AG09309 (cell line): ENCODE results near the gene RYK.

Experiments
- DNase-seq: peaks from one replicate; pipeline ENCODE4 v3.0.0-alpha.2; 2010; ENCODE audit warnings: low read depth
- H3K4me3 ChIP-seq: 2 replicates; pipeline ENCODE4 v1.5.1; 2011; ENCODE audit warnings: mild to moderate bottlenecking, low read depth, low read length, moderate library complexity; ENCODE audit not compliant: control insufficient read depth
- TF ChIP-seq, protein P1 (sequence below): IDR thresholded peaks from 2 replicates; pipeline ENCODE4 v1.5.1; 2011; ENCODE audit warnings: mild to moderate bottlenecking, low read depth, low read length, inconsistent platforms; ENCODE audit not compliant: insufficient read depth, control insufficient read depth; ENCODE audit errors: missing control alignments

The RYK gene

GRCh38 chr3:134222835-134223234 lies 27.8 kb downstream of the RYK start:
- TF ChIP-seq, protein P1, sequence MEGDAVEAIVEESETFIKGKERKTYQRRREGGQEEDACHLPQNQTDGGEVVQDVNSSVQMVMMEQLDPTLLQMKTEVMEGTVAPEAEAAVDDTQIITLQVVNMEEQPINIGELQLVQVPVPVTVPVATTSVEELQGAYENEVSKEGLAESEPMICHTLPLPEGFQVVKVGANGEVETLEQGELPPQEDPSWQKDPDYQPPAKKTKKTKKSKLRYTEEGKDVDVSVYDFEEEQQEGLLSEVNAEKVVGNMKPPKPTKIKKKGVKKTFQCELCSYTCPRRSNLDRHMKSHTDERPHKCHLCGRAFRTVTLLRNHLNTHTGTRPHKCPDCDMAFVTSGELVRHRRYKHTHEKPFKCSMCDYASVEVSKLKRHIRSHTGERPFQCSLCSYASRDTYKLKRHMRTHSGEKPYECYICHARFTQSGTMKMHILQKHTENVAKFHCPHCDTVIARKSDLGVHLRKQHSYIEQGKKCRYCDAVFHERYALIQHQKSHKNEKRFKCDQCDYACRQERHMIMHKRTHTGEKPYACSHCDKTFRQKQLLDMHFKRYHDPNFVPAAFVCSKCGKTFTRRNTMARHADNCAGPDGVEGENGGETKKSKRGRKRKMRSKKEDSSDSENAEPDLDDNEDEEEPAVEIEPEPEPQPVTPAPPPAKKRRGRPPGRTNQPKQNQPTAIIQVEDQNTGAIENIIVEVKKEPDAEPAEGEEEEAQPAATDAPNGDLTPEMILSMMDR, result no peak
- no peak for DNase-seq
- H3K4me3 ChIP-seq, result no peak overlapping the region

- no peak for DNase-seq
- TF ChIP-seq, protein P1, result no peak
- no peak overlapping the region for H3K4me3 ChIP-seq
These were observed 33.8 kb downstream of the RYK start for GRCh38 chr3:134216851-134217250.

GRCh38 chr3:134216191-134216764 lies 34.4 kb downstream of the RYK start:
- DNase-seq, result no peak
- H3K4me3 ChIP-seq, result no peak overlapping the region
- TF ChIP-seq, protein P1, result no peak

GRCh38 chr3:134214239-134214638 lies 36.4 kb downstream of the RYK start:
- TF ChIP-seq, protein P1, result no peak
- DNase-seq, result no peak
- no peak overlapping the region for H3K4me3 ChIP-seq

GRCh38 chr3:134212967-134213665 lies 37.5 kb downstream of the RYK start:
- no peak for DNase-seq
- no peak overlapping the region for H3K4me3 ChIP-seq
- TF ChIP-seq, protein P1, result peak; percentile 97

GRCh38 chr3:134211797-134212196 lies 38.9 kb downstream of the RYK start:
- H3K4me3 ChIP-seq, result no peak overlapping the region
- TF ChIP-seq, protein P1, result peak; percentile 71
- no peak for DNase-seq

DNA sequence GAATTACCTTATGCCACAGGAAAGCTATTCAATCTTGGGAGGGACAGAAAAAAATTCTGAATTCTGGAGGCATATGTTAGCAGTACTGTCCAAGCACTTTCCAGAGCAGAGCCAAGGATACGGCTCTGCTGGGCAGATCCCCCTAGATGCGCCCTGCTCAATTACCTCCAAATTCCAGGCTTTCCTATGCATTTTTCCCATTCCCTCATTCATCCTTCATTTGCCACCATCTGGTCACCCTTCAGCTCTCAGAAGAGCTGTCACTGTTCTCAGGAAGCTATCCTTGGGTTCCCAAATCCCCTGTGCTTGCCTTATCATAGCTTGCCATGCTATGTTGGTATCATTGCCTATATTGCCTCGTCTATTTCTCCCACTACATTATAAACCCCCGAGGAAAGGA lies 45.2 kb downstream of the RYK start:
- DNase-seq, result no peak
- H3K4me3 ChIP-seq, result no peak overlapping the region
- TF ChIP-seq, protein P1, result no peak
